Endometrium (tissue), 2 donors: ENCODE results near the gene CT45A6.
"Not testable (repeated sequence)": the region's sequence is repeated elsewhere in the genome, so short reads cannot be mapped to it uniquely, and the experiment has no call there.

Experiments used
- FAIRE-seq: peaks from 2 replicates; lab custom pipeline; 2012; peaks lifted over from hg19 to GRCh38; lab: Jason Lieb, UNC
- donor health status: control.
- donor health status: control.

CT45A6 gene, protein sequence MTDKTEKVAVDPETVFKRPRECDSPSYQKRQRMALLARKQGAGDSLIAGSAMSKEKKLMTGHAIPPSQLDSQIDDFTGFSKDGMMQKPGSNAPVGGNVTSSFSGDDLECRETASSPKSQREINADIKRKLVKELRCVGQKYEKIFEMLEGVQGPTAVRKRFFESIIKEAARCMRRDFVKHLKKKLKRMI

DNA sequence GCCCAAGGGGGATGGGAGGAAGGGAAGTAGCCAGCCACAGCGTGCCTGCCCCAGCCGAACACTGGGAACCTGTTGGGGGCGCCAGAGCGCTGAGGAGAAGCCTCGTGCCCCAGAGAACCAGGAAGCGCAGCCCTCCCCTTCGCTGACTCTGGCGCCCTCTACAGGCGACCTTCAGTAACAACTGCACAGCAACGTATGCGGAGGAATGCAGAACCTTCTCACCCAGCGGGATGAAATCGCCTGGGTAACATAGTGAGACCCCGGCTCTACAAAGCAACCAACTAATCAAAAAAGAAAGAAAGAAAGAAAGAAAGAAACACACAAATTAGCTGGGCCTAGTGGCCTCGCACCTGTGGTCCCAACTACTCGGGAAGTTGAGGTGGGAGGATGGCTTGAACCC lies at the start of gene CT45A6:
TSS of gene CT45A6 (minus strand) at position 101 of the 400 bp plus-strand sequence. CDS start 3,794 bp downstream, outside the sequence.
- FAIRE-seq: not testable (repeated sequence)

DNA sequence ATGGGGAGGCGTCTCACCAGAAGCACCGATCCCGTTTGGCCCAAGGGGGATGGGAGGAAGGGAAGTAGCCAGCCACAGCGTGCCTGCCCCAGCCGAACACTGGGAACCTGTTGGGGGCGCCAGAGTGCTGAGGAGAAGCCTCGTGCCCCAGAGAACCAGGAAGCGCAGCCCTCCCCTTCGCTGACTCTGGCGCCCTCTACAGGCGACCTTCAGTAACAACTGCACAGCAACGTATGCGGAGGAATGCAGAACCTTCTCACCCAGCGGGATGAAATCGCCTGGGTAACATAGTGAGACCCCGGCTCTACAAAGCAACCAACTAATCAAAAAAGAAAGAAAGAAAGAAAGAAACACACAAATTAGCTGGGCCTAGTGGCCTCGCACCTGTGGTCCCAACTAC lies 34.6 kb upstream of the CT45A6 start, which contains the start of gene CT45A7:
TSS of gene CT45A7 (minus strand) at position 101 of the 400 bp plus-strand sequence. CDS start 3,747 bp downstream, outside the sequence.
- FAIRE-seq: not testable (repeated sequence)

DNA sequence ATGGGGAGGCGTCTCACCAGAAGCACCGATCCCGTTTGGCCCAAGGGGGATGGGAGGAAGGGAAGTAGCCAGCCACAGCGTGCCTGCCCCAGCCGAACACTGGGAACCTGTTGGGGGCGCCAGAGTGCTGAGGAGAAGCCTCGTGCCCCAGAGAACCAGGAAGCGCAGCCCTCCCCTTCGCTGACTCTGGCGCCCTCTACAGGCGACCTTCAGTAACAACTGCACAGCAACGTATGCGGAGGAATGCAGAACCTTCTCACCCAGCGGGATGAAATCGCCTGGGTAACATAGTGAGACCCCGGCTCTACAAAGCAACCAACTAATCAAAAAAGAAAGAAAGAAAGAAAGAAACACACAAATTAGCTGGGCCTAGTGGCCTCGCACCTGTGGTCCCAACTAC lies 17.3 kb upstream of the CT45A6 start, which contains the start of gene CT45A2:
TSS of gene CT45A2 (minus strand) at position 101 of the 400 bp plus-strand sequence. CDS start 3,747 bp downstream, outside the sequence.
- FAIRE-seq: not testable (repeated sequence)

DNA sequence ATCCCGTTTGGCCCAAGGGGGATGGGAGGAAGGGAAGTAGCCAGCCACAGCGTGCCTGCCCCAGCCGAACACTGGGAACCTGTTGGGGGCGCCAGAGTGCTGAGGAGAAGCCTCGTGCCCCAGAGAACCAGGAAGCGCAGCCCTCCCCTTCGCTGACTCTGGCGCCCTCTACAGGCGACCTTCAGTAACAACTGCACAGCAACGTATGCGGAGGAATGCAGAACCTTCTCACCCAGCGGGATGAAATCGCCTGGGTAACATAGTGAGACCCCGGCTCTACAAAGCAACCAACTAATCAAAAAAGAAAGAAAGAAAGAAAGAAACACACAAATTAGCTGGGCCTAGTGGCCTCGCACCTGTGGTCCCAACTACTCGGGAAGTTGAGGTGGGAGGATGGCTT lies 17.2 kb downstream of the CT45A6 start, which contains the start of gene CT45A5:
TSS of gene CT45A5 (minus strand) at position 101 of the 400 bp plus-strand sequence. CDS start 3,774 bp downstream, outside the sequence.
- not testable (repeated sequence) for FAIRE-seq

DNA sequence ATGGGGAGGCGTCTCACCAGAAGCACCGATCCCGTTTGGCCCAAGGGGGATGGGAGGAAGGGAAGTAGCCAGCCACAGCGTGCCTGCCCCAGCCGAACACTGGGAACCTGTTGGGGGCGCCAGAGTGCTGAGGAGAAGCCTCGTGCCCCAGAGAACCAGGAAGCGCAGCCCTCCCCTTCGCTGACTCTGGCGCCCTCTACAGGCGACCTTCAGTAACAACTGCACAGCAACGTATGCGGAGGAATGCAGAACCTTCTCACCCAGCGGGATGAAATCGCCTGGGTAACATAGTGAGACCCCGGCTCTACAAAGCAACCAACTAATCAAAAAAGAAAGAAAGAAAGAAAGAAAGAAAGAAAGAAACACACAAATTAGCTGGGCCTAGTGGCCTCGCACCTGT lies 34.5 kb downstream of the CT45A6 start, which contains the start of gene CT45A3:
TSS of gene CT45A3 (minus strand) at position 101 of the 400 bp plus-strand sequence. CDS start 3,747 bp downstream, outside the sequence.
- not testable (repeated sequence) for FAIRE-seq

DNA sequence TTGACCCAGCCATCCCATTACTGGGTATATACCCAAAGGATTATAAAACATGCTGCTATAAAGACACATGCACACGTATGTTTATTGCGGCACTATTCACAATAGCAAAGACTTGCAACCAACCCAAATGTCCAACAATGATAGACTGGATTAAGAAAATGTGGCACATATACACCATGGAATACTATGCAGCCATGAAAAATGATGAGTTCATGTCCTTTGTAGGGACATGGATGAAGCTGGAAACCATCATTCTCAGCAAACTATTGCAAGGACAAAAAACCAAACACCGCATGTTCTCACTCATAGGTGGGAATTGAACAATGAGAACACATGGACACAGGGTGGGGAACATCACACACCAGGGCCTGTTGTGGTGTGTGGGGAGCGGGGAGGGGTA lies 57.8 kb downstream of the CT45A6 start:
- not testable (repeated sequence) for FAIRE-seq
